GM19467 (cell line): Measurements from ENCODE around the gene CFAP77.

Experiments used
- ATAC-seq: cut with Tn5 transposase; IDR thresholded peaks from one replicate; pipeline ENCODE4 v1.9.1; 2021; ENCODE audit warnings: mild to moderate bottlenecking, moderate library complexity; ENCODE audit not compliant: unreplicated experiment

The CFAP77 gene

DNA sequence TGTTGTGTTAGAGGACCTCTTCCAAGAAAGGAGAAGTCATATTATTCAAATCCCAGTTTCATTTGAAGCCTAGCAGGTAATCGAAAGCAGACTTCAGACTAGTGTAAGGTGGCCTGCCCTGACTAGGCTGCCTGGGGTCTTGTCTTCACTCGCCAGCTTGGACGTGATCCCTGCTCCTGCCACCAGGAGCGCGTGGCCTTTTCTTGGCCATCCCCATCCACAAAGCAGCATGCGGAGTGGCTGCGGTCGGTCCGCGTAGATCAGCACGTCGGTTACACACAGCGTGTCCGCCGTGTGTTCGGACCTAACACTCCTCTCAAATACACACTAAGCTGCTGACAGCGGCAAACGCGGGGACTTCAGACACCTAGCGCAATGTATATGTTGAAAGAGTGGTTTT is 37.3 kb downstream of the CFAP77 start:
- no peak for ATAC-seq

DNA sequence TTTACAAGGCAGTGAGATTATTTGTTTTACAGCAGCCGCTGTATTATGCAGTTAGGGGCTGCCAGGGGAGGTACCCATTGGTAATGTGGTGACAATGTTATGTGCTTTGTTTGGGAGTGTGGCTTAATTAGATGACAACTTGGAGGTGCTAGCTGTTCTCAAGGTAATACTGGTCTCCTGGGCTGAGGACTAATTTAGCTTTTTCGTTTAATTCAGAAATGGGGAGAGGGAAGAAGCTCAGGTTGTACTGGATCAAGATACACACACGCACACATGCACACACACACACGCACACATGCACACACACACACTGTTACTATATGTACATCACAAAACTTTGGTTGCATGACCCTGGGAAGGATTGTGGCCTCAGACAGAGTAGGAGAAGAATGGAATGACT is 37.9 kb downstream of the CFAP77 start:
- no peak for ATAC-seq

DNA sequence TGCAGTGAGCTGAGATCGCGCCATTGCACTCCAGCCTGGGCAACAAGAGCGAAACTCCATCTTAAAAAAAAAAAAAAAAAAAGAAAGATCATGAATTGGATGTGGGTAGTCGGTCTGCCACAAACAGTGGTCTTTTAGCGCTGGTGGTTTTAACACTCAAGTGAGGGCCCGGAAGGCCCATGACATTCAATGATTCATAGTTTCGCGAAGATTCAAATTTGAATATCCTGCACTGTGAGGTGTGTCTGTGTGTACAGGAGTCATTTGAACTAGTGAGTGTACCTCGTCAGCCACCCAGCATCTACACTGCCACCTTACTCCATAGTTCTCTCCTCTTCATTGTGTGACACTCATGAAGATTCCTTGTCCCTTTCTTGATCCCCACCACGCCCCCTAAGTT is 41.3 kb downstream of the CFAP77 start:
- no peak for ATAC-seq

DNA sequence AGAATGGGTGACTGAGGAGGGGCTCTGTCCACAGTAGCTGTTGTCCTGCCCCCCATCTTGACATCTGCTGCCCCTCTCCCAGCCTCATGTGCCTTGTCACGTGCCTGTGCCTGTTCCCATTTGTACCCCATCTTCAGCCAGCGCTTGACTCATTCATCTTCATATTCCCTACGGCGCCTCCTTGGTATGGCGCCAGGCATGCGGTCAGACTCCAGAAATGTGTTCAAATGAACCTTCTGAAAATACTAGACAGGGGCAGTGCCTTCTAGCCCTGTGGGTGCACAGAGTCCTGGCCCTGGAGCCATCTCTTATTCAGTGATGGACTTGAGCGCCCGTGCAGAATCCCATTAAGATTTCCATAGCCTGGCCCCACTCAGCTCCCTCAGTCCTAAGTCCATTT is 46.2 kb downstream of the CFAP77 start:
- ATAC-seq, result no peak

DNA sequence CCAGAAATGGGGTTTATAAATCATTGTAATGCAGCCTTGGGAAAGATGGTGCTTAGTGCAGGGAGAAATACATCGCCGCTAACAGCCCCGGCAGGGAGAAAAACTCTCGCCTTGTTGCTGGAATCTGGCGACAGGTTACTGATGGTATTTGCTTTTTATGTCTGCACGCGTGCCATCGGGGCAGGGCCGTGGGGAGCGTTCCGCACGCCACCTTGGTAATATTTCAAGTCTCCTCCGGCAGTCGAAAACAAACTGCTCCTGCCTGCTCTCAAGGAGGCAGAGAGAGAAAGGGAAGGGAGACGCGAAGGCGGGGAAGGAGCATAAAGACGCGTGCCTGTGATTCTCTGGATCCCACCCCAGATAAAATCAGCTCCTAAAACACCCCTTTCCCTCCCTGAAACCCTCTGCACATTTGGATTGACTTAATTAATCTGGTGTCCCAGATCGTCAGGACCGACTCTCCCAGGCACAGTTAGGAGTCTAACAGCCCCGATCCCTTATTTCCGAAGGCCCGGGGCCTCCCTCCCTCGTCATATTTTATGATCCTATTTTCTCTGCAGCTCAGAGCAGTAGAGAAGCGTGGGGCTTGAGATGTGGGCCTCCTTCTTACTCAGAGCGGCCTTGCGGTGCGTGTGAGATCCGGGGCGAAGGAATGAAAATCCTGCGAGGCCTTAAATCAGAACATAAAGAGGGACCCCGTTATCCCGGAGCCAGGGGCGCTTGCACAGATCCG is 47.7 kb downstream of the CFAP77 start:
- ATAC-seq, result no peak

DNA sequence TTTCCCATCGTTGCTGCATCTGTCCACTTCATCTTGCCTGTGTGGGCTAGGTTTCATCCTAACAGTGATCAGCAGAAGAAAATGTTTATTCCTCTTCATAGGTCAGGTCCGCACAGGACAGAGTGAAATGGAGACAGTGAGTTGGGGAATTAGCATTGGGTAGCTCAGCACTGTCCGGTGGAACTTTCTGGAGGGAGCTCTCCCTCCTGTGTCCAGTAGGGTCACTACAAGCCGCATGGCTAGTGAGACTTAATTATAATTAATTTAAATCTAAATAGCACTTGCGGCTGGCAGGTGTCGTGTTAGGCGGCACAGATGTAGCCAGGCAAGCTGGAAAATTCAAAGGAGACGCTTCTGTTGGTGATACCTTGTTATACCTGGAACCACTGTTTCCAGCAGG is 48.4 kb downstream of the CFAP77 start:
- ATAC-seq, result no peak

DNA sequence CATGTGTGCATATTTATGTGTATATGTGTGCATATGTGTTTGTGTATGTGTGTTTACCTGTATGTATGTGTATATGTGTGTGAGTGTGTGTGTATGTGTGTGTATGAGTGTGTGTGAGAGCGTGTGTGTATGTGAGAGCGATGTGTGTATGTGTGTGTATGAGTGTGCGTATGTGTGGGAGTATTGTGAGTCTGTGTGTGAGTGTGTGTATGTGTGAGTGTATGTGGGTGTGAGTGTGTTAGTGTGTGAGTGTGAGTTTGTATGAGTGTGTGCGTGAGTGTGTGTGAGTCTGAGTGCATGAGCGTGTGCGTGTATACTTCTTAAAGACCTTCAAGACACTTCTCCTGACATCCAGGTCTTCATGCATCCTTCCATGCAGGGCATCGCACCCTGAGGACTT is 49.6 kb downstream of the CFAP77 start:
- ATAC-seq, result no peak

DNA sequence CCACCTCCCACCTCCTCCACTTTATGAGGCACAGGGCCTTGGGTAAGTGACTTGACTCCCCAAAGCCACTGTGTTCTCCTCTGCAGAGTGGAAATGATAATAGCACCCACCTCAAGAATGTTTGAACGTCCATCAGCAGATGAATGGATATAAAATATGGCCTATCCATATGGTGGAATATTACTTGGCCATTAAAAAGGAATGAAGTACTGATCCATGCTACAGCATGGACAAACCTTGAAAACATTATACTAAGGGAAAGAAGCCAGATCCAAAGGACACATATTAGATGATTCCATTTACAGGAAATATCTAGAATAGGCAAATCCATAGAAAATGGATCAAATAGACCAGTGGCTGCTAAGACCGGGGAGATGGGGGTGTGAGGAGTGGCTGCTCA is 50.2 kb downstream of the CFAP77 start:
- ATAC-seq, result no peak

DNA sequence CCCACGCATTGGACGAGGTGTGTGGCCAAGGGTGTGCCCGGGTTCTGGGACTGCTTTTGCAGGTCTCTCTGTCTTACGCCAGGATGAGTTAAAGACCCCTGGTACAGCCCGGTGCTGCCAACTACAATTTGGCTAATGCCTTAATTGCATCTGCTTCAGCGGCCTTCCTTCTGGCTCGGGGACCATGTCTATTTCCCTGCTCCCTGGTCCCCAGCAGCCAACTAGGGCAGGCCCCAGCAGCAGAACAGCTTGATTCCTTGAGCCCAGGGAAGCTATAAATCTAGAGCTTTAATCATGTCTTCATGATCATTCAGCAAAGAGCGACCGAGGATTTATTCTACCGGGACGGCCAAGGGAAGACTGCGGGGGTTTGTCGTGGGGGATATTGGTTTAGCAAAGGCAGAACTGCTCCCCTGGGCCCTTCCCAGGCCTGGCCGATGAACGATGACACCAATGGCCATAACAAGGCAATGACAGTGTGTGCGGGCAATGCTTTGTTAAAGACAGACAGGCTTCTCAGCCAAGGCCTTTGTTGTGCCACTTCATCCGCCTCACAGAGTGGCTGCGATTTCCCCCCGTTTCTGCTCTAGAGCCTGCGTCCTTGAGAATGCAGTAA is 51.4 kb downstream of the CFAP77 start:
- ATAC-seq, result no peak

DNA sequence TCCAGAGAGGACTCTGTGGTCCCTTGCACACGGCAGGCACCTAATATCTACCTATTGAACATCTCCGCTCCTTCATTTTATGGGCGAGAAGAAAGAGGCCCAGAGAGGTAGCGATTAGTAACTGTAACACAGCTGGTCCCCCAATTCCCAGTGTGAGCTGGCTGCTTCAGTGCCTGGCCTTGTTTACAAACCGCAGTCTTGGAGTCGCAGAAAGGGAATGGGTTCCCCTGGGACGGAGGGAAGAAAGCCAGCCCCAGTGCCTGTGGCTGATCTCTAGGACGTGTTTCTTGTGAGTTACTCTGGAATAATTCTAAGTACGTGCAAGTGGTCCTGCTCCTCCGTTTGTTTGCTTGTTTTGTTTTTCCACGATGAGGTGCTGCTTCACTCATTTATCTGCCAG is 52.0 kb downstream of the CFAP77 start:
- no peak for ATAC-seq

DNA sequence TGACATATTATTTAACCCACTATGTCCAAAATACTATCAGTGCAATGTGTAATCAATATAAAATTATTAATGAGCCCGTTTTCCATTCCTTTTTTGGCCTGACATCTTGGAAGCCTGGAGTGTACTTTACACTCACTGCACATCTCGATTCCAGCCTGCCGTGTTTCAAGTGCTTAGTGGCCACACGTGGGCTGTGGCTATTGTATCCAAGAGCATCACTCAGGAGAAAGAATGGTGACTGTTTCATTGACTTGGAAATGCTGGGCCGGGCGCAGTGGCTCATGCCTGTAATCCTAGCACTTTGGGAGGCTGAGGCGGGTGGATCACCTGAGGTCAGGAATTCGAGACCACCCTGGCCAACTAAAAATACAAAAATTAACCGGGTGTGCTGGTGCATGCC is 54.5 kb downstream of the CFAP77 start:
- ATAC-seq, result no peak

DNA sequence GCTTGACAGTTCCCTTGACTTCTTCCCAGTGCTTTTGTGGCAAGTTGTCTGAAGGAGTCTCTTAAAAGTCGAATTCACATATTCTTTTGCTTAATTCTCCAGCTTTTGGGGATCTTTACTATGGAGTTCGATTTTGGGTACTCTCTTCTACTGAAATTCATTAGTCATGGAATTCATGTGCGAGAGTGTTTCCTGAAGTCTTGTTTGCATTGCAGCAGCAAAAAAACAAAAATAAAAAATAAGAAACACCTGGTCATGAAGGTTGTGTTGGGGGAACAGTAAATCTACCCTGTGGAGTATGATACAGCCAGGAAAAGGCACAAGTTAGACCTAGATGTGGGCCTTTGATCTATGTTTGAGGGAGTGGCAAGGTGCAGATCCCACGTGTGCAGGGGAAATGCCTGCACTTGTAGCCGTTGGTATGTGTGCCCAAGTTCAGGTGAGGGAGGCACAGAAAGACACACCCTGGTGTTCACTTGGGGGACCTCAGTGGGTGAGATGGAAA is 55.2 kb downstream of the CFAP77 start:
- ATAC-seq, result no peak

DNA sequence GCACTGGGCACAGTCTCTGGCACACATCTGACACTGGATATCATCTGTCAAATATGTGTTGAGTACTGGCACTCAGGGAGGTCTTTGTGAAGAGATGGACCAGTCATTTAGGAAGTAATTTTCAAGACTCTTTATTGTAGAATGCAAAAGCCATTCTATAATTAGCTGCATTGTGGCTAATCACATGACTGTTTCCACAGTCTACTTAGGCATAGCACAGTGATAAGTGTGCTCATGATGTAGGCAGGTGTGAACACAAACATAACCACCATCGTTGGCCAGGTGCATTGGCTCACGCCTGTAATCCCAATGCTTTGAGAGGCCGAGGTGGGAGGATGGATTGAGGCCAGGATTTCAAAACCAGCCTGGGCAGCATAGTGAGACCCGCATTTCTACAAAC is 62.2 kb downstream of the CFAP77 start:
- no peak for ATAC-seq

DNA sequence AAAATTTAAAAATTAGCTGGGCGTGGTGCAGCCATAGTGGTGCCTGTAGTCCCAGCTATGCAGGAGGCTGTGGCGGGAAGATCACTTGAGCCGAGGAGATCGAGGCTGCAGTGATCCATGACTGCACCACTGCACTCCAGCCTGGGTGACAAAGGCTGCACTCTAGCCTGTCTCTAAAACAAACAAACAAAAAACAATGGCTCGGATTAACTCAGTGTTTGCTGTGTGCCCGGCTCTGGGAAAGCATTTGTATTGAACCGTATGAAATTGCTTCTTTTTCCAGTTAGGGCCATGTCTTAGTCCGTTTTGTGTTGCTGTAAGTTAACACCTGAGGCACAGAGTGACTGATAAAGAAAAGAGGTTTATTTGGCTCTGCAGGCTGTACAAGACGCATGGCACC is 62.6 kb downstream of the CFAP77 start:
- no peak for ATAC-seq

DNA sequence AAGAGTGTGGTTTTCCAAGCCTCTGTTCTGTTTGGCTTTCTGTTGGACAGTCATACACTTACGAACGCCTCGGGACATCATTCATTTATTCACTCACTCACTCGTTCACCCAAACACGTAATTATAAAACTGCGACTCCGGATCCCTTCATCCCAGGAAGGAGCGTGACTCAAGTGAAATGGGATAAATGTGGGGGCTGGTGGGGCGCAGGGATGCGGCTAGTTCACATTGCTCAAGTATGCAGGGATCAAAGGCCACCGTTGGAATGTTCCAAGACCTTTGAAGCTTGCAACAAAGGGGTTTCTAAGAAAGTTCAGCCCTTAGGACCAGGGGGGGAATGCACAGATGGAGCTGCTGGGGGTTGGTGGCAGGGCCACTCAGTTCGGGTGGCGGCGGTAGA is 64.2 kb downstream of the CFAP77 start:
- ATAC-seq, result no peak

DNA sequence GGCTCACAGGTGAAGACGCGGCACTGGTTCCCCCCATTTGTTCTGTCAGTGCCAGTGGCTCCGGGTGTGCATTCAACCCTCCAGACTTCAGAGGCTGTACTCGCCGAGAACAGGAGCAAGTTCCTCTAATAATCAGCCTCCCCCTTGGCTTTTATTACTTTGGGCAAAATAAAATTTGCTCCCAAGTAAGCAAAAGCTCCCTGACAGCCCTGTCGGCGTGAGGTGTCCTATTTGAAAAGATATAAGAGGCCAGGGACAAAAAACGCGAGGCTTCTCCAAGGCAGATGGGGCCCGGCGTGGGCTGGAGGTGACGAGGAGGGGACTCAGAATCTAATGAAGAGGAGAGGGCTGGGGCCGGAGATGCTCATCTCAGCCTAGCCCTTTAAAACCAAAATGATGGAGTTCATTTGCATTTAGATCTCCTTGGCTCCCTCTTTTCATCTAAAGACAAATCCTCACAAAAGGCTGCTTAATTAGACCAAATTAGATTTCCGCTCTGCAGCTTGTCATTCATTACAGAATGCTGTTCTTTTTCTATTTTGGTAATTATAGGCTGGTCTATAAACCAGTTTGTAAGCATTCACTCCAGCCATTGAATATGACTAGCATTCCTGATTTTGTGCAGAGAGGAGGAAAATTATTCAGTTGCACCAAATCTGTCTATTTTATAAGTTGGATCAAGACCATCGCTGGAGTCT is 68.5 kb downstream of the CFAP77 start:
- ATAC-seq, result no peak

DNA sequence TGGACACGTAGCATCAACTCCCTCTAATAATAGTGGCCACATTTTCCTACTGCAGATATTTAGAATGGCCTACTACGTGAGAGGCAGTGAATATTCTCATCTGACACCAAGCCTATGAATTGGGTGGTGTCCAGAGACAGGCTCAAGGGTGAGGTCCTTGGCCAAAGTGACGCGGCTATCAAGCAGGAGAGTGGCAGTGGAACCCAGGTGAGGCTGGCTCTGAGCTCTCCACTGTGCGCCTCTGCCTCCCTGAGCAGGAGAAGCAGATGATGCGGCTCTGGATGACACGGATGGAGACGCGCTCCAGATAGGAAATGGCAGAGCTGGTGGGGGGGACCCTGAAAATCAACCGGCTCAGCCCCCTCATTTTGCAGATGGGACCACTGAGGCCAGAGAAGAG is 69.7 kb downstream of the CFAP77 start:
- ATAC-seq, result no peak

DNA sequence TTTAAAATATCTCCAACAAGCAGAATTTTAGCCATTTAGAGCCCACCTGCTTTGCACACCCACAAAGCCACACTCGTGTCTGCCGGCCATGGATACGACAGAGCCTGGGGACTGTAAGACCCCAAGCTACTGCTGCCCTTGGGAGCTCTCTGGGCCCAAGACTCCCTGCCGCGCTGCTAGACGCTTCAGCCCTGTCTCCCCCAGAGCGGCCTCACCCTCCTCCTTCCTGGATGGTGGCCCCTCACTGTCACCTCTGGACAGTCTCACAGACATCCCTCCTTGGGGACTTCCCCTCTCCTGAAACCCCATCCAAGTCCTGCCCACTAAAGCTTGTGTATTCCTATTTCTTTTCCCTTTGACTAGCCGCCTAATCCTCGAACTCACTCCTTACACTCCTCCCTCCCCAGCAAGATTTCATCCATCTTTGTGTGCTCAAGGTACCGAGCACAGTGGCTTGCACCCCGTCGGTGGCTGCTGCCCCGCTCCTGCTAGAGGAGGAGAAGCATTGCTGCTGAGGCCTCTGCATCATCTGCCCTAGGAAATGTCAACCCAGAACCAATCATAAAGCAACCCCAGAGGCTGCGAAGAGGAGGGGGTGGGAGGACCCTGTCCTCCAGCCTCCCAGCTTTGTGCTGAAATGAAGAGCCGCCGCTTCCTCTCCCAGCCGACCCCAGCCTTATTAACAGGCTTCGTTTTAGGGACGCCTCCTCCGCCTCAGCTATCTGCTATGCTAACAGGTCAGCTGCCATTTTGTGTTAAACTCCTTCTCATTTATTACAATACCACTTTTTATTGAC is 71.2 kb downstream of the CFAP77 start:
- no peak for ATAC-seq

DNA sequence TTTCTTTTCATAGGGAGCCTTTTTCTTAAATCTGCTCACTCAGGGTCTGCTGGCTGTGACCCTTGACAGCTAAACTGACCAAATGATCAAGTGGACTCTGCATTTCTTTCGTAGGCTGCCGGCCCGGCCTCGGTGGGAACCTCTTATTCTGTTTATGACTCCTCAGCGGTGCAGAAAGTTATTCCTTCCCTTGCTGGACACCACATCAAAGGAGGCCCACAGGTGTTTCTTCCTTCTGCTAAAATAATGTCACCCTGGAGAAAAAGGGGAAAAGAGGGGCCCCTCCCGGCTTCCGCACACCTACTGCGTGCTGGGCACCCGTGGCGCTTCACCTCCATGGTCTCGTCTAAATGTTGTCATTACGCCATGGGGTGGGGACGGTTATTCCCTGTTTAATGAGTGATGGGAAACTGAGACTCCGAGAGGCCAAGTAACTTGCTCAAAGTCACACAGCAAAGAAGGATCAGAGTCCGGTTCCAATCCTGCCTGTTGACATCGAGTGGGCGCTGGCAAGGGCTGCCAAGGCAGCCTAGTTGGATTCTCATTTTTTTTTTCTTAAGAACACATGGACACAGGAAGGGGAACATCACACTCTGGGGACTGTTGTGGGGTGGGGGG is 72.3 kb downstream of the CFAP77 start:
- no peak for ATAC-seq

DNA sequence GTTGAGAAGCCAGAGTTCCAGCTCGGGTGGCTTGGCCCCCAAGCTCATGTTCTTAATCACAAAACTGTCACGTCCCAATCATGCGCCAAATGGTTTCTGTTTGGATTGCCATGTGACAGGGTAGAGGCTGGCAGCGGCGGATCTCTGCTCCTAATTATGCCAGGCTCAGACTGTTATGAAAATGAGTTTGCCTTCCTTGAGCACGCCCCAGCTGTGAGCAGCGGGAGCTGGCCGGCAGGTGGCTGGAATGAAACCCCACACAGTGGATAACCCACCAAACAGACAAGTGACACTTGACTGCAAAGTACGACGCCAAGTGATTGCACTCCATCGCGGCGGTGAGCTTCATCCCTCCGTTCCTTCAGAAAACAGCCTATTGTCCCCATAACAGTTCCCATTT is 75.4 kb downstream of the CFAP77 start:
- ATAC-seq, result no peak
